Psoas muscle (tissue), 8 donors: ENCODE data around the gene AATK. TPM values are rescaled to one million over a fixed set of nuclear protein-coding genes. Genes with fewer than 3 reads are reported as not detected.

Experiments
- ATAC-seq, 4 donors: fragments of 200-7000 bp; cut with Tn5 transposase; one replicate each; pipeline ENCODE4 v1.9.1; 2020; ENCODE audit warnings: moderate library complexity in 3 of 4, mild to moderate bottlenecking in 2 of 4
- DNase-seq, 2 donors: peaks; one replicate each; pipeline ENCODE4 v3.0.0-alpha.2; 2020
- H3K27ac ChIP-seq: fragments of 200-600 bp; one replicate; pipeline ENCODE4 v1.8.0; 2022
- H3K27me3 ChIP-seq, 3 donors: fragments of 200-600 bp in 1 of 3; one replicate each; pipeline versions ENCODE4 v1.6.1 to v1.8.0; 2013 to 2022; ENCODE audit warnings: low read length in 2 of 3, mild to moderate bottlenecking in 2 of 3, moderate library complexity in 1 of 3; ENCODE audit not compliant: insufficient read depth in 3 of 3
- H3K36me3 ChIP-seq, 2 donors: fragments of 200-600 bp in 1 of 2; one replicate each; pipeline versions ENCODE4 v1.6.1 to v1.8.0; 2013 to 2022; ENCODE audit warnings: low read depth in 1 of 2, mild to moderate bottlenecking in 1 of 2, moderate library complexity in 1 of 2; ENCODE audit not compliant: insufficient read depth in 1 of 2
- H3K4me1 ChIP-seq: fragments of 200-600 bp; one replicate; pipeline ENCODE4 v1.8.0; 2022
- H3K4me3 ChIP-seq: fragments of 200-600 bp; one replicate; pipeline ENCODE4 v1.8.0; 2022; ENCODE audit warnings: mild to moderate bottlenecking
- H3K9me3 ChIP-seq: fragments of 200-600 bp; one replicate; pipeline ENCODE4 v1.8.0; 2022
- CTCF ChIP-seq: fragments of 200-600 bp; IDR thresholded peaks from one replicate; pipeline ENCODE4 v1.8.0; 2022; ENCODE audit warnings: antibody characterized with exemption
- WGBS, 3 donors: extraction: QIAGEN DNeasy Blood & Tissue Kit; methylation state at CpG; one replicate each; pipeline versions ENCODE4 v1.1.6 to v1.1.7; 2013; 5-methylcytosine and 5-hydroxymethylcytosine counted together
- intact Hi-C, 2 donors: fragments of 100-400 bp; cut with DNase I; formaldehyde crosslinking; loops; one replicate each; pipeline versions ENCODE4 v1.11.0 to v1.14.2; 2022
- polyA plus RNA-seq, 3 donors: library from polyadenylated mRNA; stranded (reverse); fragments of 200-250 nt; gene quantifications; one replicate each; pipeline ENCODE4 v1.2.3, GENCODE V29; 2013
- total RNA-seq, 4 donors: library from RNA; stranded (reverse); fragmentation: NEBNext Ultra II Directional in 2 of 4; extraction: Animal tissue kit (Norgen Biotek cat#: 25700) in 2 of 4; gene quantifications; one replicate each; pipeline versions ENCODE4 v1.2.1 to v1.2.4, GENCODE V29; 2021 to 2023
- donor health status: healthy with polysubstance abuse.
- donor health status: DM: no; HTN: no; CAD: no; lungs with moderate emphysema.
- donor health status: Bipolar disorder and iron deficiency.
- donor health status: healthy.
- donor health status: DM: yes; HTN: yes; CAD: no.
- donor health status: DM: no; HTN: no; CAD: no.
- donor health status: DM: no; HTN: no; CAD: no.
- donor health status: DM: yes; HTN: yes; CAD: no.

AATK gene
- total and polyA plus RNA-seq, 7 donors, result 0.21 to 1.8 (median 1.0) TPM

DNA sequence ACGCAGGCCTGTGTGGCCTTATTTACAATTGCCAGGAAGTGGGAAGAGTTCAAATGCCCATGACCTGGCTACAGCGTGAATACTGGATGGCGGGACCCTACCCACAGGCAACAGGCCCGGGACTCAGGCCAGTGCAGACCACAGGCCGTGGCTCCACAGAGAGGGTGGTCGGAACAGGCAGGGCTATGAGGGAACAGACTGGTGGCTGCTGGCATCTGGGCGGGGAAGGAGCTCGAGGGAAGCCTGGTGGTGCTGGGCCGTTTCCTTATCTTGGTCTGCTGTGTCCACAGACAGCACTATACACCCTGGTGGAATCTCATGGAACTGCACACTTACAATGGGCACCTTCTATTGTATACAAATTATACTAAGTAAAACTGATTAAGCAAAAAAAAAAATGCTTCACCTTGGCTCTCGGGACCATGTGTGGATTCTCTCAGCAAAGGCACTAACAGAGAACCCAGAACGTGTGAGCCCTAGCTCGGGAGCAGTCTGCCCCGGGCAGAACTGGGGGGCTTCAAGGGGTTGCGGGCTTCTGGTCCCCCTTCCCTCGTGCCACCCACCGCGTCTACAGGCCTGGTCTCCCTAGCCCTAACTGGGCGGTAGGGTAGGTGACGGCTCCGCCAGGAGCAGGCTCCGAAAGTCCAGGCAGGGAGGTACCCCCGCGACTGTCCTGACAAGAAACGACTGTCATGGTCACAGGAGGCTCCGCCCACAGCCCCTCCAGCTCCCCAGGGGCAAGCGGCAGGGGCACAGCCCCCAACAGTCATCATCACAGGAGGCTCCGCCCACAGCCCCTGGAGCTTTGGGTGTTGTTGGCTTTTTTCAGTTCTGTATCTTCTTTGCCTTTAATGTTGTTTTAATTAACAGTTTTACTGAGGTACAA is 34.9 kb upstream of the AATK start:
- 77 to 82% (median 78%) methylated on average over 25 to 27 of the region's 27 CpGs for whole genome bisulfite sequencing, 3 donors
- no peaks in the 10 kb centered on the region for H3K27me3 ChIP-seq
- H3K4me1 ChIP-seq, result no peaks in the 10 kb centered on the region
- H3K4me3 ChIP-seq, result no peak overlapping the region
- peak in 3 of 4 donors; percentile 42 to 65 (median 49) for ATAC-seq
- no peaks in the 10 kb centered on the region for H3K9me3 ChIP-seq
- no peak for DNase-seq
- no peak overlapping the region for H3K27ac ChIP-seq
- peak; percentile 37 for TF ChIP-seq CTCF
- peaks cover 0 to 3% of the 10 kb centered on the region in 2 donors for H3K36me3 ChIP-seq
- intact Hi-C loops, result loop anchor here in 1 of 2 donors (5.0 kb wide), 1 partner anchor 59 kb away; no protein-coding TSS in a partner anchor

GRCh38 chr17:81200201-81200600 is 34.2 kb upstream of the AATK start:
- Histone ChIP-seq H3K9me3 (no peaks in the 10 kb centered on the region), H3K4me3 (no peak overlapping the region), H3K27ac (no peak overlapping the region), H3K27me3 (no peaks in the 10 kb centered on the region), H3K4me1 (no peaks in the 10 kb centered on the region), H3K36me3 (peaks cover 0 to 3% of the 10 kb centered on the region in 2 donors)
- DNase-seq (no peak), ATAC-seq (no peak)
- WGBS, 3 donors, result 91 to 93% (median 92%) methylated on average over 18 of the region's 18 CpGs
- no peak for TF ChIP-seq CTCF
- intact Hi-C loops, result loop anchor here in 1 of 2 donors (5.0 kb wide), 1 partner anchor 58 kb away; no protein-coding TSS in a partner anchor

DNA sequence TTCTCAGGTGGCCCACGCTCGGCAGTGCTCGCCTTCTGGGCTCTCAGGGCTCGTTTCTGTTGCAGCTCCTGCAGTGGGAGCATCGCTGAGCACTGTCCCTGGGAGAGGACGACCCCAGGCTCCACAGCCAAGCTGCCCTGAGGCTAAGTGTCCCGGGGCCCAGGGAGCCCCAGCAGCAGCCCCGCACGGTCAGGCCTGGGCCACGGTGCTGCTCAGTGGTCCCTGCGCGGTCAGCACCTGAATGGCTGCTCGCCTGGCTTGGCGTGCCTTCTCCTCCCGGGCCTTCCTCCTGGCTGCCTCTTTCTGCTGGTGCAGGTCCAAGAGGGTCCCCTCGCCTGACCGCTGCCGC is 33.4 kb upstream of the AATK start:
- no peak for TF ChIP-seq CTCF
- 93 to 97% (median 97%) methylated on average over 15 to 18 of the region's 18 CpGs for WGBS, 3 donors
- no peak for ATAC-seq
- Histone ChIP-seq H3K9me3 (no peaks in the 10 kb centered on the region), H3K4me3 (no peak overlapping the region), H3K27ac (no peak overlapping the region), H3K36me3 (peaks cover 0 to 3% of the 10 kb centered on the region in 2 donors), H3K27me3 (no peaks in the 10 kb centered on the region), H3K4me1 (no peaks in the 10 kb centered on the region)
- no peak for DNase-seq
- intact Hi-C loops, result no loop called here

- peaks cover 0 to 3% of the 10 kb centered on the region in 2 donors for H3K36me3 ChIP-seq
Observed at GRCh38 chr17:81198826-81199481, 32.9 kb upstream of the AATK start.

More at GRCh38 chr17:81198826-81199481, 32.9 kb upstream of the AATK start:
- intact Hi-C loops, result no loop called here
- H3K4me3 ChIP-seq, result no peak overlapping the region
- H3K27me3 ChIP-seq, result no peaks in the 10 kb centered on the region
- WGBS, 3 donors, result 86 to 91% (median 89%) methylated on average over 22 of the region's 22 CpGs
- H3K4me1 ChIP-seq, result no peaks in the 10 kb centered on the region
- TF ChIP-seq CTCF, result no peak
- ATAC-seq (no peak), DNase-seq (no peak)
- no peaks in the 10 kb centered on the region for H3K9me3 ChIP-seq
- no peak overlapping the region for H3K27ac ChIP-seq
